Measurements from ENCODE around the gene NLRP14.

NLRP14 gene, protein sequence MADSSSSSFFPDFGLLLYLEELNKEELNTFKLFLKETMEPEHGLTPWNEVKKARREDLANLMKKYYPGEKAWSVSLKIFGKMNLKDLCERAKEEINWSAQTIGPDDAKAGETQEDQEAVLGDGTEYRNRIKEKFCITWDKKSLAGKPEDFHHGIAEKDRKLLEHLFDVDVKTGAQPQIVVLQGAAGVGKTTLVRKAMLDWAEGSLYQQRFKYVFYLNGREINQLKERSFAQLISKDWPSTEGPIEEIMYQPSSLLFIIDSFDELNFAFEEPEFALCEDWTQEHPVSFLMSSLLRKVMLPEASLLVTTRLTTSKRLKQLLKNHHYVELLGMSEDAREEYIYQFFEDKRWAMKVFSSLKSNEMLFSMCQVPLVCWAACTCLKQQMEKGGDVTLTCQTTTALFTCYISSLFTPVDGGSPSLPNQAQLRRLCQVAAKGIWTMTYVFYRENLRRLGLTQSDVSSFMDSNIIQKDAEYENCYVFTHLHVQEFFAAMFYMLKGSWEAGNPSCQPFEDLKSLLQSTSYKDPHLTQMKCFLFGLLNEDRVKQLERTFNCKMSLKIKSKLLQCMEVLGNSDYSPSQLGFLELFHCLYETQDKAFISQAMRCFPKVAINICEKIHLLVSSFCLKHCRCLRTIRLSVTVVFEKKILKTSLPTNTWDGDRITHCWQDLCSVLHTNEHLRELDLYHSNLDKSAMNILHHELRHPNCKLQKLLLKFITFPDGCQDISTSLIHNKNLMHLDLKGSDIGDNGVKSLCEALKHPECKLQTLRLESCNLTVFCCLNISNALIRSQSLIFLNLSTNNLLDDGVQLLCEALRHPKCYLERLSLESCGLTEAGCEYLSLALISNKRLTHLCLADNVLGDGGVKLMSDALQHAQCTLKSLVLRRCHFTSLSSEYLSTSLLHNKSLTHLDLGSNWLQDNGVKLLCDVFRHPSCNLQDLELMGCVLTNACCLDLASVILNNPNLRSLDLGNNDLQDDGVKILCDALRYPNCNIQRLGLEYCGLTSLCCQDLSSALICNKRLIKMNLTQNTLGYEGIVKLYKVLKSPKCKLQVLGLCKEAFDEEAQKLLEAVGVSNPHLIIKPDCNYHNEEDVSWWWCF

DNA sequence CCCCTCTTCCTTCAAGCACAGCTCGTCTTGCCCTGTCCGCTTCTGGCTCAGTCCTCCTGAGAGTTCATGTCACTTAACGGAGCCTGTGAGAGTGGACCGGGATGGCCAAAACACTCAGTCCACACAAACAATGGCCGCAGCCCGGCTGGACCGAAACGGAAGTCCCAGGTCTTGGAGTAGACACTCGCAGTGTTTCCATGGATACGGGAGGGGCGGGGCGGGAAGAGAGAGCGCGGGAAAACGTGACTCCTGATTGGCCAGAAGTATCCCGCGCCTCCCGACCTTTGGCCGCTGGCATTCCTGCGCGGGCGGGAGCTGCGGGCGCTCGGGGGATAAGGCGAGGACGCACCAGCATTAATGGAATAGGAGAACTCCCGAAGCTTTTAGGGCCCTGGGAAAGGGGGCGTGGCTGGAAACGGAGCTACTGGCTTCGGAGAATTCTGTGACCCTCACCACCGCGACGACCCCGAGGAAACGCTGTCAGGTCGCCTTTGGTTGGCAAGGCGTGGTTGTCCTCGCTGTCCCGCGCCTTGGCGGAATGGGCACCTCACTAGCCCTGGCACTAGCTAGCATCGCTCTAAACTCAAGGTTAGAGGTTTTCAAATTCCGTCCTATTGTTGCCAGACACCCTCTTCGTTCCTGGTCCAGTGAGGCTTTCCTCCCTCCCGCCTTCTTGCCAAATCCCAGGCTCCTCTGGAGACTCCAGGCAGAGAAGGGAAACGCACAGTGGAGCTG is at the start of gene NLRP14, which contains the start of gene ZNF214:
Gene NLRP14, plus strand, starts transcription at position 297 of the 735 bp plus-strand sequence. CDS start 18,108 bp downstream, outside the sequence.
Gene ZNF214, minus strand, starts transcription at position 164 of the 735 bp plus-strand sequence. CDS start 17,511 bp downstream, outside the sequence.
- peak; percentile 81 for TF ChIP-seq YY1 (IDR thresholded peaks at IDR 0.05; ENCODE audit: low read depth)
- TF ChIP-seq NFIC (IDR thresholded peaks at IDR 0.05), result no peak
- TF ChIP-seq EP300 (IDR thresholded peaks at IDR 0.05; ENCODE audit: borderline replicate concordance), result no peak
- no peak for TF ChIP-seq CREB1 (IDR thresholded peaks at IDR 0.05; ENCODE audit: low read depth)
- TF ChIP-seq TCF12 (IDR thresholded peaks at IDR 0.05; ENCODE audit: low read depth), result 0 out of 2 replicates have a peak, but pooled peaks have one; percentile 39
- no peak for TF ChIP-seq RAD21 (IDR thresholded peaks at IDR 0.05; ENCODE audit: low read depth)
- TF ChIP-seq, protein P1, sequence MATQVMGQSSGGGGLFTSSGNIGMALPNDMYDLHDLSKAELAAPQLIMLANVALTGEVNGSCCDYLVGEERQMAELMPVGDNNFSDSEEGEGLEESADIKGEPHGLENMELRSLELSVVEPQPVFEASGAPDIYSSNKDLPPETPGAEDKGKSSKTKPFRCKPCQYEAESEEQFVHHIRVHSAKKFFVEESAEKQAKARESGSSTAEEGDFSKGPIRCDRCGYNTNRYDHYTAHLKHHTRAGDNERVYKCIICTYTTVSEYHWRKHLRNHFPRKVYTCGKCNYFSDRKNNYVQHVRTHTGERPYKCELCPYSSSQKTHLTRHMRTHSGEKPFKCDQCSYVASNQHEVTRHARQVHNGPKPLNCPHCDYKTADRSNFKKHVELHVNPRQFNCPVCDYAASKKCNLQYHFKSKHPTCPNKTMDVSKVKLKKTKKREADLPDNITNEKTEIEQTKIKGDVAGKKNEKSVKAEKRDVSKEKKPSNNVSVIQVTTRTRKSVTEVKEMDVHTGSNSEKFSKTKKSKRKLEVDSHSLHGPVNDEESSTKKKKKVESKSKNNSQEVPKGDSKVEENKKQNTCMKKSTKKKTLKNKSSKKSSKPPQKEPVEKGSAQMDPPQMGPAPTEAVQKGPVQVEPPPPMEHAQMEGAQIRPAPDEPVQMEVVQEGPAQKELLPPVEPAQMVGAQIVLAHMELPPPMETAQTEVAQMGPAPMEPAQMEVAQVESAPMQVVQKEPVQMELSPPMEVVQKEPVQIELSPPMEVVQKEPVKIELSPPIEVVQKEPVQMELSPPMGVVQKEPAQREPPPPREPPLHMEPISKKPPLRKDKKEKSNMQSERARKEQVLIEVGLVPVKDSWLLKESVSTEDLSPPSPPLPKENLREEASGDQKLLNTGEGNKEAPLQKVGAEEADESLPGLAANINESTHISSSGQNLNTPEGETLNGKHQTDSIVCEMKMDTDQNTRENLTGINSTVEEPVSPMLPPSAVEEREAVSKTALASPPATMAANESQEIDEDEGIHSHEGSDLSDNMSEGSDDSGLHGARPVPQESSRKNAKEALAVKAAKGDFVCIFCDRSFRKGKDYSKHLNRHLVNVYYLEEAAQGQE (IDR thresholded peaks at IDR 0.05; ENCODE audit: low read depth), result no peak
- TF ChIP-seq EGR1 (IDR thresholded peaks at IDR 0.05), result no peak
- peak; percentile 63 for TF ChIP-seq TEAD4 (IDR thresholded peaks at IDR 0.05)
- TF ChIP-seq, protein P2, sequence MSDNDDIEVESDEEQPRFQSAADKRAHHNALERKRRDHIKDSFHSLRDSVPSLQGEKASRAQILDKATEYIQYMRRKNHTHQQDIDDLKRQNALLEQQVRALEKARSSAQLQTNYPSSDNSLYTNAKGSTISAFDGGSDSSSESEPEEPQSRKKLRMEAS (IDR thresholded peaks at IDR 0.05), result peak; percentile 97
- TF ChIP-seq, protein P3, sequence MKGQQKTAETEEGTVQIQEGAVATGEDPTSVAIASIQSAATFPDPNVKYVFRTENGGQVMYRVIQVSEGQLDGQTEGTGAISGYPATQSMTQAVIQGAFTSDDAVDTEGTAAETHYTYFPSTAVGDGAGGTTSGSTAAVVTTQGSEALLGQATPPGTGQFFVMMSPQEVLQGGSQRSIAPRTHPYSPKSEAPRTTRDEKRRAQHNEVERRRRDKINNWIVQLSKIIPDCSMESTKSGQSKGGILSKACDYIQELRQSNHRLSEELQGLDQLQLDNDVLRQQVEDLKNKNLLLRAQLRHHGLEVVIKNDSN (IDR thresholded peaks at IDR 0.05), result no peak

DNA sequence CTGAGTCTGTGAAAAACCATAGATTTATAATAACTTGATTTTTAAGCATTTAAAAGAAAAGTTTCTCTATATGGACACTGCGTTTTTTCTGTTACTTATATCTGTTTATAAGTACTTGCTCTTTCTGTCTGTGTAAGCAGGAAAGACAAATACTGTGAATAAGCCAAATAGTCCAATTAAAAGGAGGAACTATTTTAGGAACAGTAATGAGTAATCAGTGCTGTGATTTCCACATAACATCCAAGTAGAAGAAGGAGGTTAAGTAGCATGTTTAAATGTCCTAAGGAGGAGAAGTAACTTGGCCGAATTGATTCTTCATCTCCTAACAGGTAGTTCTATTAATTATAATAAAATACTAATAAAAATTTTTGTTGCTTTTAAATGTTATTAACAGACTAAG is 40.9 kb upstream of the NLRP14 start:
- no peak for TF ChIP-seq YY1 (IDR thresholded peaks at IDR 0.05; ENCODE audit: low read depth)
- TF ChIP-seq TCF12 (IDR thresholded peaks at IDR 0.05; ENCODE audit: low read depth), result no peak
- TF ChIP-seq EGR1 (IDR thresholded peaks at IDR 0.05), result no peak
- TF ChIP-seq, protein P1 (IDR thresholded peaks at IDR 0.05; ENCODE audit: low read depth), result no peak
- no peak for TF ChIP-seq TAF1 (IDR thresholded peaks at IDR 0.05; ENCODE audit: low read depth)
- no peak for TF ChIP-seq ZBTB7A (IDR thresholded peaks at IDR 0.05; ENCODE audit: low read depth)
- TF ChIP-seq, protein P3 (IDR thresholded peaks at IDR 0.05), result no peak
- TF ChIP-seq CEBPB (IDR thresholded peaks at IDR 0.05), result no peak

DNA sequence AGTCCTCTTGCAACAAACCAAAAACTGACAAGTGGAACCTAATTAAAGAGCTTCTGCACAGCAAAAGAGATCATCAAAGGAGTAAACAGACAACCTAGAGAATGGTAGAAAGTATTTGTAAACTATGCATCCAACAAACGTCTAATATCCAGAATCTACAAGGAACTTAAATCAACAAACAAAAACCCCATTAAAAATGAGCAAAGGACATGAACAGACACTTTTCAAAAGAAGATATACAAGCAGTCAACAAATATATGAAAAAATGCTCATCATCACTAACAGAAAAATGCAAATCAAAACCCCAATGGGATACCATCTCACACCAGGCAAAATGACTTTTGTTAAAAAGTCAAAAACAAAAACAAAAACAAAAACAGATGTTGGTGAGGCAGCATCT is 33.8 kb upstream of the NLRP14 start:
- TF ChIP-seq EGR1 (IDR thresholded peaks at IDR 0.05) (no peak), RAD21 (IDR thresholded peaks at IDR 0.05; ENCODE audit: low read depth) (no peak), TEAD4 (IDR thresholded peaks at IDR 0.05) (no peak), ZBTB7A (IDR thresholded peaks at IDR 0.05; ENCODE audit: low read depth) (no peak), TCF12 (IDR thresholded peaks at IDR 0.05; ENCODE audit: low read depth) (no peak)
- TF ChIP-seq, protein P1 (IDR thresholded peaks at IDR 0.05; ENCODE audit: low read depth), result no peak
